Small intestine (tissue), 7 donors: ENCODE results near the gene CACNA1I. TPM values are rescaled to one million over a fixed set of nuclear protein-coding genes. Genes with fewer than 3 reads are reported as not detected.
A peak's percentile ranks its signal among the peaks of the same experiment; 100 is the strongest.

Experiments used
- DNase-seq, 2 donors: peaks; one replicate each; pipeline versions ENCODE4 v3.0.0 to v3.0.0-alpha.2; 2013
- FAIRE-seq: peaks from 2 replicates; lab custom pipeline; 2012; peaks lifted over from hg19 to GRCh38; lab: Jason Lieb, UNC
- H3K27ac ChIP-seq, 3 donors: one replicate each; pipeline ENCODE4 v1.5.1; 2013; ENCODE audit warnings: low read length in 2 of 3, mild to moderate bottlenecking in 2 of 3, control low read depth in 1 of 3, inconsistent platforms in 1 of 3, low read depth in 1 of 3, moderate library complexity in 1 of 3
- H3K27me3 ChIP-seq, 3 donors: one replicate each; pipeline ENCODE4 v1.6.1; 2013; ENCODE audit warnings: low read length in 3 of 3, inconsistent platforms in 1 of 3; ENCODE audit not compliant: control insufficient read depth in 3 of 3, insufficient read depth in 3 of 3
- H3K36me3 ChIP-seq, 3 donors: one replicate each; pipeline ENCODE4 v1.6.1; 2013; ENCODE audit warnings: low read length in 3 of 3, inconsistent platforms in 1 of 3, low read depth in 1 of 3, mild to moderate bottlenecking in 1 of 3, moderate library complexity in 1 of 3; ENCODE audit not compliant: control insufficient read depth in 3 of 3, insufficient read depth in 2 of 3
- H3K4me1 ChIP-seq, 3 donors: one replicate each; pipeline ENCODE4 v1.6.1; 2013; ENCODE audit warnings: low read length in 2 of 3, inconsistent platforms in 1 of 3, low read depth in 1 of 3, mild to moderate bottlenecking in 1 of 3, moderate library complexity in 1 of 3; ENCODE audit not compliant: control insufficient read depth in 3 of 3, insufficient read depth in 2 of 3
- H3K4me3 ChIP-seq, 3 donors: one replicate each; pipeline ENCODE4 v1.5.1; 2013; ENCODE audit warnings: low read length in 3 of 3, control low read depth in 1 of 3, inconsistent platforms in 1 of 3, low read depth in 1 of 3, mild to moderate bottlenecking in 1 of 3, moderate library complexity in 1 of 3
- H3K9me3 ChIP-seq, 2 donors: one replicate each; pipeline ENCODE4 v1.6.1; 2013; ENCODE audit warnings: low read depth in 1 of 2, low read length in 1 of 2; ENCODE audit not compliant: control insufficient read depth in 2 of 2, insufficient read depth in 1 of 2
- WGBS, 3 donors: extraction: QIAGEN DNeasy Blood & Tissue Kit; methylation state at CpG; one replicate each; pipeline ENCODE4 v1.1.7; 2013; 5-methylcytosine and 5-hydroxymethylcytosine counted together
- polyA plus RNA-seq, 4 donors: library from polyadenylated mRNA; stranded (reverse) in 3 of 4; unstranded in 1 of 4; fragments of 200-250 nt in 3 of 4; fragments of 120-200 nt in 1 of 4; gene quantifications; one replicate each; pipeline versions ENCODE4 v1.2.1 to v1.2.3, GENCODE V29; 2013
- donor health status: healthy with polysubstance abuse.
- donor health status: control.
- donor health status: control.
- donor health status: Bipolar disorder and iron deficiency.
- donor health status: healthy.

Gene CACNA1I
- polyA plus RNA-seq, 4 donors: under 0.01 to 0.25 (median 0.18) TPM; not detected in 1

GRCh38 chr22:39577900-39578299 lies 7.3 kb downstream of the CACNA1I start:
- DNase-seq: no peak
- WGBS, 3 donors: 74 to 88% (median 76%) methylated on average over 6 to 7 of the region's 7 CpGs
- H3K9me3 ChIP-seq: no peaks in the 10 kb centered on the region
- no peaks in the 10 kb centered on the region for H3K36me3 ChIP-seq
- no peaks in the 10 kb centered on the region for H3K4me1 ChIP-seq
- no peak overlapping the region for H3K4me3 ChIP-seq
- H3K27ac ChIP-seq: no peak overlapping the region
- no peak for FAIRE-seq
- H3K27me3 ChIP-seq: peaks cover 0 to 20% (median 7%) of the 10 kb centered on the region in 3 donors

GRCh38 chr22:39580006-39580441 lies 9.5 kb downstream of the CACNA1I start:
- peaks cover 0 to 22% (median 7%) of the 10 kb centered on the region in 3 donors for H3K27me3 ChIP-seq
- DNase-seq (no peak), FAIRE-seq (no peak)
- no peaks in the 10 kb centered on the region for H3K4me1 ChIP-seq
- no peak overlapping the region for H3K4me3 ChIP-seq
- H3K36me3 ChIP-seq: no peaks in the 10 kb centered on the region
- H3K9me3 ChIP-seq: no peaks in the 10 kb centered on the region
- 52 to 63% (median 61%) methylated on average over 5 of the region's 5 CpGs for WGBS, 3 donors
- no peak overlapping the region for H3K27ac ChIP-seq

DNA sequence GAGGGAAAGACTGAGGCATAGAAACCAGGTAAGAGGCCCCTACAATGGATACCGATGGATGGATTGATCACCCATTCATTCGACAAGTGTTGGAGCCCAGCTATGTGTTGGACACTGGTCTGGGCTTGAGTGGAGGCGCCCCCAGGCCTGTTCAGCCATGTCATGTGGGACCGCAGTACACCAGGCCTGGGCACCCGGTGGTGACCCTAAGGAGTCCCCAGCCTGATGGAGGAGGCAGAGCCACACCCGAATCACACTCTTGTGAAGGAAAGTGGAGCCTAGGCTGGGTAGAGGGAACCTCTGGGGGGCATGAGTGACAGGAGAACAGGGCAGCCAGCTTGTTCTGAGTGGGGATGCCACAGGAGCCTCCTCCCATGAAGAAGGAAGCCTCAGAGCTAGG lies 10.2 kb downstream of the CACNA1I start:
- no peak overlapping the region for H3K27ac ChIP-seq
- H3K36me3 ChIP-seq: no peaks in the 10 kb centered on the region
- no peak for FAIRE-seq
- DNase-seq: no peak
- H3K4me3 ChIP-seq: no peak overlapping the region
- H3K4me1 ChIP-seq: no peaks in the 10 kb centered on the region
- H3K9me3 ChIP-seq: no peaks in the 10 kb centered on the region
- H3K27me3 ChIP-seq: peaks cover 0 to 22% (median 7%) of the 10 kb centered on the region in 3 donors
- 87 to 93% (median 92%) methylated on average over 6 of the region's 6 CpGs for WGBS, 3 donors

DNA sequence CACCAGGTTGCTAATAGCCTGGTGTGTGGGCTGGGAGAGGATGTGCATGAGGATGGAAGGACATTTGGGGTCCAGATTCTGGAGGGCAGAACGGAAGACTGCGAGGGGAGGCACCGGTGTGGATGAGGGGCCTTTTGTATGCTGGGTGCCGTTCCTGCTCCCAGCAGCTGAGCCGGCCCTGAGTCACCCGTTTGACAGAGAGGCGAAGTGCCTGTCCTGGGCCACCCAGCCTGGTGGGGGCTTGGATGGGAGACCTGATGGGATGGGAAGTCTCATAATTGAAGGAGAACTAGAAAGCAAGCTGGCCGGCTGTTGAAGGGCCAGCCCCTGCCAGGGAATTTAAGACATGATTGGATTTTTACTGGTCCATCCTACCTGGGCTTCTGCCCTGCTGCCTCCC lies 10.8 kb downstream of the CACNA1I start:
- WGBS, 3 donors: 84 to 91% (median 89%) methylated on average over 8 of the region's 8 CpGs

GRCh38 chr22:39583066-39583667 lies 12.6 kb downstream of the CACNA1I start:
- FAIRE-seq (no peak), DNase-seq (no peak)
- H3K36me3 ChIP-seq: no peaks in the 10 kb centered on the region
- no peaks in the 10 kb centered on the region for H3K9me3 ChIP-seq
- no peaks in the 10 kb centered on the region for H3K4me1 ChIP-seq
- H3K4me3 ChIP-seq: no peak overlapping the region
- 53 to 66% (median 54%) methylated on average over 3 of the region's 3 CpGs for WGBS, 3 donors
- H3K27ac ChIP-seq: no peak overlapping the region
- H3K27me3 ChIP-seq: peaks cover 0 to 18% (median 7%) of the 10 kb centered on the region in 3 donors

More for the DNA sequence above, 10.8 kb downstream of the CACNA1I start:
- Histone ChIP-seq H3K9me3 (no peaks in the 10 kb centered on the region), H3K4me3 (no peak overlapping the region), H3K27ac (no peak overlapping the region), H3K4me1 (no peaks in the 10 kb centered on the region), H3K36me3 (no peaks in the 10 kb centered on the region), H3K27me3 (peaks cover 0 to 22% (median 7%) of the 10 kb centered on the region in 3 donors)
- DNase-seq (no peak), FAIRE-seq (no peak)

GRCh38 chr22:39589875-39590274 lies 19.3 kb downstream of the CACNA1I start:
- WGBS, 3 donors: 75 to 87% (median 82%) methylated on average over 7 to 11 of the region's 11 CpGs
- DNase-seq: no peak

DNA sequence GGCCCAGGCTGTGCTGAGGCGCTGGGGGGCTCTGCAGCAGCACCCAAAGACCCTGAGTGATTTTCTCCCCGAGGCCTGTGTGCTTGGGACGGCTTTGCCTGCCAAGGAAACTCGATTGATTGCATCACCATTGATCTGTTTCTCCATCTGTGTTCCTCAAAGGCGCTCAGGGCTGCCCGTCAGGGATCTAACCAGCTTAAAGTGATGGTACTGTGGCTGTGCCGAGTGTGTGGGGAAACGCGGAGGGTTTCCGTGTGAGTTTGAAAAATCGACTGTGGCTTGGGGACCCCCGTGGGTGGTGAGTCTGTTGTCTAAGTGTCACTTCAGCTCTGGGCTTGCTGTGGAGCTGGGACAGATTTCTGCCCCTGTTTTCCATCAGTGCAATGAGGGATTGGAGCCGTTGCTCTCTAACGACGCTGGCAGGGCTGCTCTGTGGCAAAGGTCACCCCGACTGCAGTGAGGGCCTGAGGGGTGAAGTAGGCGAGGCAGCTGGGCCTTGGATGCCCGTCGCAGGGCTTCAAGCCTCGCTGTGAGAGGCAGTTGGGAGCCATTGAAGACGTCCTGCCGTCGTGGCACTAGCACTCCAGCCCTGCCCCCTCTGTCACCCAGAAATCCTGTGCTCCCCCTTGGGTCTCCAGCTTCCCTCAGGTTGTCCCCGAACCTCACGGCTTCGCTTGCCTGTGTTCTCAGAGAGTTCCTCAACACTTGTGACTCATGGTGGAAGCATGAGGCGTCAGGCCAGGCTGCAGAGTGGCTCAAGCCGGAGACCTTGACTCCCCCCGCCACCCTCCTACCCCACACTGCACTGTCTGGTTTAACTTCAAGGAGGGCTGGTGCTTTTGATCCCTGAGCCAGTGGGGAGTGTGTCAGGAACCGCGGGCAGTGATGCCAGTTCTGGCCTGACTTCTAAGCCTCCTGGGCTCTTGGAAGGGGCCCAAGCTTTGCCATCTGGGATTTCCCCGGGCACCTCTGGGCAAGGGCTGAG lies 21.8 kb downstream of the CACNA1I start:
- Histone ChIP-seq H3K27me3 (peaks cover 0 to 21% (median 9%) of the 10 kb centered on the region in 3 donors), H3K4me1 (no peaks in the 10 kb centered on the region), H3K36me3 (no peaks in the 10 kb centered on the region), H3K4me3 (no peak overlapping the region), H3K27ac (no peak overlapping the region), H3K9me3 (no peaks in the 10 kb centered on the region)
- WGBS, 3 donors: 25 to 51% (median 37%) methylated on average over 32 of the region's 32 CpGs
- no peak for FAIRE-seq
- DNase-seq: peak in 1 of 2 donors; percentile 20

More at GRCh38 chr22:39589875-39590274, 19.3 kb downstream of the CACNA1I start:
- no peak overlapping the region for H3K27ac ChIP-seq
- no peaks in the 10 kb centered on the region for H3K4me1 ChIP-seq
- no peaks in the 10 kb centered on the region for H3K36me3 ChIP-seq
- H3K27me3 ChIP-seq: peaks cover 0 to 12% (median 4%) of the 10 kb centered on the region in 3 donors
- FAIRE-seq: no peak
- H3K4me3 ChIP-seq: no peak overlapping the region
- H3K9me3 ChIP-seq: no peaks in the 10 kb centered on the region
